ENCODE data around the gene KLHL29. TPM values are rescaled to one million over a fixed set of nuclear protein-coding genes. Genes with fewer than 3 reads are reported as not detected.
"Not testable (repeated sequence)": the region's sequence is repeated elsewhere in the genome, so short reads cannot be mapped to it uniquely, and the experiment has no call there.

Gene KLHL29
- total RNA-seq, 1 experiment from 2014 or later, result 2.4 TPM

GRCh38 chr2:23722255-23722654 is 337.3 kb downstream of the KLHL29 start:
- Histone ChIP-seq H2AFZ (ENCODE audit: low read length) (no peak overlapping the region), H3K4me2 (ENCODE audit: insufficient read depth, insufficient read length, low read length) (no peak overlapping the region), H2BK15ac (ENCODE audit: low read depth, low read length) (no peak overlapping the region), H4K5ac (ENCODE audit: insufficient read length, low read depth, low read length) (no peak overlapping the region), H3K23ac (ENCODE audit: insufficient read length, low read depth, low read length) (no peak overlapping the region), H3K79me2 (ENCODE audit: insufficient read depth, low read length) (no peaks in the 10 kb centered on the region), H3K27ac (ENCODE audit: insufficient read length, low read depth, low read length) (no peak overlapping the region), H3K4me1 (ENCODE audit: insufficient read depth, low read length) (no peaks in the 10 kb centered on the region; the same call in 1 of the 2 replicates), H2BK20ac (ENCODE audit: low read depth, low read length, poor library complexity, severe bottlenecking) (no peak overlapping the region), H3K27me3 (ENCODE audit: insufficient read depth, low read length) (no peaks in the 10 kb centered on the region), H4K91ac (ENCODE audit: insufficient read length, low read depth, low read length) (no peak overlapping the region), H2BK5ac (ENCODE audit: insufficient read length, low read length) (no peak overlapping the region), H3K4ac (ENCODE audit: low read depth, low read length) (no peak overlapping the region), H4K20me1 (ENCODE audit: control insufficient read depth, insufficient read depth, insufficient read length) (no peaks in the 10 kb centered on the region), H2AK5ac (ENCODE audit: insufficient read length, low read length) (no peak overlapping the region), H3T11ph (ENCODE audit: low read length) (no peak overlapping the region), H3K9ac (ENCODE audit: extremely low read depth, insufficient read length, low read length) (no peak overlapping the region), H3K79me1 (ENCODE audit: insufficient read depth, low read depth, low read length, poor library complexity, severe bottlenecking) (no peaks in the 10 kb centered on the region), H3K18ac (ENCODE audit: insufficient read length, low read depth, low read length) (no peak overlapping the region), H4K8ac (replicated peaks; ENCODE audit: insufficient read length, low read depth, low read length) (no peak overlapping the region), H3K23me2 (ENCODE audit: insufficient read length, low read depth, low read length, poor library complexity, severe bottlenecking) (no peaks in the 10 kb centered on the region), H2BK12ac (ENCODE audit: insufficient read length, low read depth, low read length) (no peak overlapping the region), H2BK120ac (ENCODE audit: low read depth, low read length, poor library complexity, severe bottlenecking) (no peak overlapping the region), H3K9me3 (ENCODE audit: control insufficient read depth, low read depth, low read length) (no peaks in the 10 kb centered on the region), H3K14ac (ENCODE audit: insufficient read depth, low read length) (no peak overlapping the region), H3K56ac (ENCODE audit: insufficient read length, low read depth, low read length) (no peak overlapping the region)
- H3K4me3 Mint-ChIP-seq, result no peak overlapping the region
- no CpG with 5 or more reads among the region's 3 CpGs for WGBS (ENCODE audit: extremely low coverage, insufficient read length, low lambda C conversion rate)
- peaks cover 3 to 4% of the 10 kb centered on the region in 2 experiments; a peak in 2 of 4 replicates for H3K4me1 Mint-ChIP-seq
- TF ChIP-seq CTCF (conservative IDR thresholded peaks at IDR 0.05), result no peak
- no peak overlapping the region for H3K27ac Mint-ChIP-seq
- peaks cover 10 to 14% of the 10 kb centered on the region in 2 experiments for H3K9me3 Mint-ChIP-seq
- peaks cover 13 to 29% (median 20%) of the 10 kb centered on the region in 3 experiments for H3K36me3 Mint-ChIP-seq (ENCODE audit: insufficient read depth in 1 of 3, low read depth in 3 of 3)
- no peak for DNase-seq
- H3K27me3 Mint-ChIP-seq (ENCODE audit: low read depth), result no peaks in the 10 kb centered on the region

GRCh38 chr2:23723029-23723428 is 338.1 kb downstream of the KLHL29 start:
- H3K4me2 ChIP-seq (ENCODE audit: insufficient read depth, insufficient read length, low read length); H3K56ac ChIP-seq (ENCODE audit: insufficient read length, low read depth, low read length); H3K4me1 Mint-ChIP-seq; H2BK5ac ChIP-seq (ENCODE audit: insufficient read length, low read length); H3K9ac ChIP-seq (ENCODE audit: extremely low read depth, insufficient read length, low read length); H3K9me3 ChIP-seq (ENCODE audit: control insufficient read depth, low read depth, low read length); H3T11ph ChIP-seq (ENCODE audit: low read length); H2BK12ac ChIP-seq (ENCODE audit: insufficient read length, low read depth, low read length); H4K8ac ChIP-seq (replicated peaks; ENCODE audit: insufficient read length, low read depth, low read length); H4K5ac ChIP-seq (ENCODE audit: insufficient read length, low read depth, low read length); H3K27ac Mint-ChIP-seq; H3K18ac ChIP-seq (ENCODE audit: insufficient read length, low read depth, low read length); H3K23me2 ChIP-seq (ENCODE audit: insufficient read length, low read depth, low read length, poor library complexity, severe bottlenecking); H3K4me1 ChIP-seq (ENCODE audit: insufficient read depth, low read length); H3K14ac ChIP-seq (ENCODE audit: insufficient read depth, low read length); DNase-seq; H4K20me1 ChIP-seq (ENCODE audit: control insufficient read depth, insufficient read depth, insufficient read length); H3K79me2 ChIP-seq (ENCODE audit: insufficient read depth, low read length); H3K27ac ChIP-seq (ENCODE audit: insufficient read length, low read depth, low read length); H2BK15ac ChIP-seq (ENCODE audit: low read depth, low read length); H2BK20ac ChIP-seq (ENCODE audit: low read depth, low read length, poor library complexity, severe bottlenecking); H2AK5ac ChIP-seq (ENCODE audit: insufficient read length, low read length); H2BK120ac ChIP-seq (ENCODE audit: low read depth, low read length, poor library complexity, severe bottlenecking); H3K4me3 Mint-ChIP-seq; H3K79me1 ChIP-seq (ENCODE audit: insufficient read depth, low read depth, low read length, poor library complexity, severe bottlenecking); H3K27me3 Mint-ChIP-seq (ENCODE audit: low read depth); H3K27me3 ChIP-seq (ENCODE audit: insufficient read depth, low read length); H4K91ac ChIP-seq (ENCODE audit: insufficient read length, low read depth, low read length); H2AFZ ChIP-seq (ENCODE audit: low read length); H3K4ac ChIP-seq (ENCODE audit: low read depth, low read length); H3K23ac ChIP-seq (ENCODE audit: insufficient read length, low read depth, low read length): not testable (repeated sequence)
- H3K36me3 Mint-ChIP-seq (ENCODE audit: insufficient read depth in 1 of 3, low read depth in 3 of 3), result peaks cover 13 to 29% (median 20%) of the 10 kb centered on the region in 3 experiments
- no CpG with 5 or more reads among the region's 3 CpGs for WGBS (ENCODE audit: extremely low coverage, insufficient read length, low lambda C conversion rate)
- peaks cover 10 to 14% of the 10 kb centered on the region in 2 experiments for H3K9me3 Mint-ChIP-seq
